ENCODE data around the gene EEF2.
"Not testable (repeated sequence)": the region's sequence is repeated elsewhere in the genome, so short reads cannot be mapped to it uniquely, and the experiment has no call there.

EEF2 gene

GRCh38 chr19:3938300-3938950 is 46.8 kb downstream of the EEF2 start:
- H3K9me3 Mint-ChIP-seq, H3K27ac Mint-ChIP-seq, CTCF ChIA-PET, H3K4me1 Mint-ChIP-seq, H3K36me3 Mint-ChIP-seq, DNase-seq, H3K4me3 Mint-ChIP-seq: not testable (repeated sequence)
- peaks cover 21% of the 10 kb centered on the region for H3K27me3 Mint-ChIP-seq

GRCh38 chr19:3936506-3937442 is 48.5 kb downstream of the EEF2 start:
- no peaks in the 10 kb centered on the region for H3K4me1 Mint-ChIP-seq
- no peak for DNase-seq
- H3K9me3 Mint-ChIP-seq: no peaks in the 10 kb centered on the region
- CTCF ChIA-PET: no interaction called here
- H3K27ac Mint-ChIP-seq: no peak overlapping the region
- H3K4me3 Mint-ChIP-seq: no peak overlapping the region
- H3K27me3 Mint-ChIP-seq: peaks cover 37% of the 10 kb centered on the region
- no peaks in the 10 kb centered on the region for H3K36me3 Mint-ChIP-seq

GRCh38 chr19:3932931-3933810 is 52.1 kb downstream of the EEF2 start, which contains the start of gene NMRK2:
Gene NMRK2, plus strand, starts transcription at chr19:3933069. Its CDS starts 603 bp downstream, at chr19:3933672.
- H3K4me3 Mint-ChIP-seq: no peak within 1 kb of the TSS
- CTCF ChIA-PET: no interaction called here
- H3K36me3 Mint-ChIP-seq: no peaks in the 10 kb centered on the region
- no peak within 1 kb of the TSS for H3K27ac Mint-ChIP-seq
- DNase-seq: no peak
- H3K4me1 Mint-ChIP-seq: no peaks in the 10 kb centered on the region
- peaks cover 45% of the 10 kb centered on the region for H3K27me3 Mint-ChIP-seq
- H3K9me3 Mint-ChIP-seq: no peaks in the 10 kb centered on the region

- Mint-ChIP-seq H3K4me1 (no peaks in the 10 kb centered on the region), H3K27ac (no peak overlapping the region), H3K36me3 (no peaks in the 10 kb centered on the region), H3K27me3 (peaks cover 45% of the 10 kb centered on the region), H3K9me3 (no peaks in the 10 kb centered on the region), H3K4me3 (no peak overlapping the region)
- no peak for DNase-seq
- CTCF ChIA-PET: no interaction called here
Measured at GRCh38 chr19:3931041-3931440, 54.2 kb downstream of the EEF2 start.

Measured in activated naive CD4-positive, alpha-beta T cell treated with anti-CD3 and anti-CD28 coated beads, Interleukin-2, amount 10 ng/mL, durations not matched to agents 7 days and 5 days (primary cell).